DND-41 (cell line): ENCODE measurements around the gene CLCA1.

Experiments used
- CTCF ChIP-seq: IDR thresholded peaks from 2 replicates; pipeline ENCODE4 v1.5.1; 2012; ENCODE audit warnings: borderline replicate concordance, low read length, moderate library complexity, mild to moderate bottlenecking; ENCODE audit not compliant: poor library complexity, severe bottlenecking; ENCODE audit errors: extremely low read depth
- EZH2 ChIP-seq: IDR thresholded peaks from 3 replicates; pipeline ENCODE4 v1.6.1; 2012; ENCODE audit warnings: borderline replicate concordance, low read depth, mild to moderate bottlenecking, moderate library complexity, low read length, inconsistent platforms; ENCODE audit not compliant: severe bottlenecking

GRCh38 chr1:86477256-86477655 lies 8.5 kb downstream of the CLCA1 start:
- TF ChIP-seq CTCF: no peak
- TF ChIP-seq EZH2: no peak
